GM06990 (cell line): Measurements from ENCODE around the gene DCUN1D3.

Source experiments
- DNase-seq: peaks from one replicate; pipeline ENCODE4 v3.0.0-alpha.2; 2011; ENCODE audit not compliant: insufficient read length; ENCODE audit errors: extremely low read depth
- H3K27me3 ChIP-seq: replicated peaks from 2 replicates; pipeline ENCODE4 v1.6.0; 2011; ENCODE audit warnings: low read length; ENCODE audit not compliant: control insufficient read depth, insufficient read depth
- H3K36me3 ChIP-seq: 2 replicates; pipeline ENCODE4 v1.5.1; 2011; ENCODE audit warnings: low read length; ENCODE audit not compliant: control insufficient read depth, insufficient read depth
- H3K4me3 ChIP-seq: replicated peaks from 2 replicates; pipeline ENCODE4 v1.5.1; 2011; ENCODE audit warnings: low read depth, mild to moderate bottlenecking, control low read depth, low read length
- CTCF ChIP-seq: IDR thresholded peaks from 2 replicates; pipeline ENCODE4 v1.5.1; 2011; ENCODE audit warnings: low read length, control low read depth, mild to moderate bottlenecking, inconsistent platforms; ENCODE audit not compliant: insufficient read depth, poor library complexity, severe bottlenecking

The DCUN1D3 gene

GRCh38 chr16:20870122-20870820 is 29.9 kb downstream of the DCUN1D3 start:
- no peak for DNase-seq
- no peak for TF ChIP-seq CTCF
- Histone ChIP-seq H3K4me3 (no peak overlapping the region), H3K27me3 (no peaks in the 10 kb centered on the region), H3K36me3 (peaks cover 1% of the 10 kb centered on the region)

GRCh38 chr16:20868890-20869289 is 31.3 kb downstream of the DCUN1D3 start:
- no peak for DNase-seq
- TF ChIP-seq CTCF, result no peak
- Histone ChIP-seq H3K36me3 (peaks cover 1% of the 10 kb centered on the region), H3K27me3 (no peaks in the 10 kb centered on the region), H3K4me3 (no peak overlapping the region)

- no peak for DNase-seq
- H3K27me3 ChIP-seq, result no peaks in the 10 kb centered on the region
- peaks cover 1% of the 10 kb centered on the region for H3K36me3 ChIP-seq
- H3K4me3 ChIP-seq, result no peak overlapping the region
- TF ChIP-seq CTCF, result no peak
These were observed 32.6 kb downstream of the DCUN1D3 start for GRCh38 chr16:20867585-20867984.

GRCh38 chr16:20866801-20867200 is 33.4 kb downstream of the DCUN1D3 start:
- H3K4me3 ChIP-seq, result no peak overlapping the region
- H3K36me3 ChIP-seq, result peaks cover 5% of the 10 kb centered on the region
- DNase-seq, result no peak
- H3K27me3 ChIP-seq, result no peaks in the 10 kb centered on the region
- TF ChIP-seq CTCF, result no peak

- H3K4me3 ChIP-seq, result no peak overlapping the region
- H3K27me3 ChIP-seq, result no peaks in the 10 kb centered on the region
- TF ChIP-seq CTCF, result no peak
- DNase-seq, result peak; percentile 33
- peaks cover 5% of the 10 kb centered on the region for H3K36me3 ChIP-seq
These were observed 33.9 kb downstream of the DCUN1D3 start for GRCh38 chr16:20866145-20866772.
